Measurements from ENCODE around the gene UVRAG. TPM values are rescaled to one million over a fixed set of nuclear protein-coding genes. Genes with fewer than 3 reads are reported as not detected.
"Not testable (repeated sequence)": the region's sequence is repeated elsewhere in the genome, so short reads cannot be mapped to it uniquely, and the experiment has no call there.

UVRAG gene
- polyA plus RNA-seq, 4 donors, result 15.0 to 21.5 (median 16.4) TPM

DNA sequence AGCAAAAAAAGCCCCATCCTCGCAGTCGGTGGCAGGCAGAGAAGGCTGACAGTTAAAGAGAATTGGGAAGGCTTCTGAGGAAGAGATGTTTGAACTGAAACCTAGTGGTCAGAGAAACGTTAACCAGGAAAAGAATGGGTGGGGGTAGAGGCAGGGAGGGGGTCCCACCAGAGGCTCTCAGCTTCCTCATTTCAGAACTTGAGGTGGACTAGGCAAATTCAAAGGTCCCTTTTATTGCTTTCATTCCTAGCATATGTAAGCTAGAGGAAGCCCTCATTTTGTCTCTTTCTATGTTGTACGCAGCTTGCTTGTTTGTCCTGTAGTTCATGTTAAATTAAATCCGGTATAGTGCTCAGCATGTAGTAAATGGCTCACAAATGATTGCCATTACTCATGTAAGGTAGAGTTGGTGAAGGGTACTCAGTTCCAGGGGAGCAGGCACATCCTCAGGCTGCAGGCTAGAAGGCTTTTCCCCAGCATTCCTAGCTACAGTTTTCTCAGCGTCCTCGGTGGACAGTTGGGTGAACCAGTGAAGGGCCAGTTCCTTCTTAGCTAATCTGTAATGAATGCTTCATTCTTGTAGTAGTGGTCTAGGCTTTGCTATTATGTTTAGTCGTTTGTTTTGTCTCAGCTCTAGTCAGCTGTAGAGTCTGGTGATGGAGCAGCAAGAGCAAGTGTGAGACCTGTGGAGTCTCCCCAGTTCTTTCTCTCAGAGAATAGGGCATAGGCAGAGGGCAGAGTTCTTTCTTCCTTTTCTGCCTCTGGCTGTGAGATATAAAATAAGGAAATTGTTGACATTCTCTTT is 58.6 kb downstream of the UVRAG start:
- no peak for DNase-seq (ENCODE audit: low read depth in 4 of 4, low spot score in 2 of 4)

DNA sequence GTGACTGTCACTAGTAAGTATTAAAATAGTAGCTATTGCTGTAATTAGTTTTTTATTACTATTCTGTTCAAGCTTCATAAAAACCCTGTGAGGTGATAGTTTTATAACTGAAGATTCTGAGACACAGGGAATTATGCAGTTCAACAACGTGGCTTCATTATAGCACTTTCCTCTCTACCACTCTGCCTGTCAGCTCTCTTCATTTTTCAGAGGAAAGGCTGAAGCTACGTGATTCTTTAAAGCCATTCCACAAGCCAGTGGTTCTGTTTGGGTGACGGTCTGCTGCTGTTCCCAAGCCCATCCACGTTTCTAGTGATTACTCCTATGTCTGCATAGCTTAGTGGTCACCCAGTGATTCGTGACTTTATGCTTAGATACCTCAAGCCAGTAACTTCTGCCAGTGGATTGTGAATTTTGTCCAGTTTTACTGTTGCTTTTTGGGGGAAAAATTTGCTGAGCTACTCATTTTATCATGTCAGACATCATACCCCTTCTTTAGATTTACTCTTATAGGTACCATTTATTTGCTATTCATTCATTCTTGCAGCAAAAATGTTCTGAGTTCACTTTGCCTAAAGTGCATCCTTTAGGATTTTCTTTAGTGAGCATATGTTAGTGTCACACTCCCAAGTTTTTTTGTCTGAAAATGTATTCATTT is 59.8 kb downstream of the UVRAG start:
- DNase-seq (ENCODE audit: low read depth in 4 of 4, low spot score in 2 of 4), result no peak

DNA sequence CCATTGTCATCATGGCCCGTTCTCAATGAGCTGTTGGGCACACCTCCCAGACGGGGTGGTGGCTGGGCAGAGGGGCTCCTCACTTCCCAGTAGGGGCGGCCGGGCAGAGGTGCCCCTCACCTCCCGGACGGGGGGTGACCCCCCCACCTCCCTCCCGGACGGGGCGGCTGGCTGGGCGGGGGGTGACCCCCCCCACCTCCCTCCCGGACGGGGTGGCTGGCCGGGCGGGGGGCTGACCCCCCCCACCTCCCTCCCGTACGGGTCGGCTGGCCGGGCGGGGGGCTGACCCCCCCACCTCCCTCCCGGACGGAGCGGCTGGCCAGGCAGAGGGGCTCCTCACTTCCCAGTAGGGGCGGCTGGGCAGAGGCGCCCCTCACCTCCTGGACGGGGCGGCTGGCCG is 62.3 kb downstream of the UVRAG start:
- DNase-seq (ENCODE audit: low read depth in 4 of 4, low spot score in 2 of 4), result not testable (repeated sequence)

DNA sequence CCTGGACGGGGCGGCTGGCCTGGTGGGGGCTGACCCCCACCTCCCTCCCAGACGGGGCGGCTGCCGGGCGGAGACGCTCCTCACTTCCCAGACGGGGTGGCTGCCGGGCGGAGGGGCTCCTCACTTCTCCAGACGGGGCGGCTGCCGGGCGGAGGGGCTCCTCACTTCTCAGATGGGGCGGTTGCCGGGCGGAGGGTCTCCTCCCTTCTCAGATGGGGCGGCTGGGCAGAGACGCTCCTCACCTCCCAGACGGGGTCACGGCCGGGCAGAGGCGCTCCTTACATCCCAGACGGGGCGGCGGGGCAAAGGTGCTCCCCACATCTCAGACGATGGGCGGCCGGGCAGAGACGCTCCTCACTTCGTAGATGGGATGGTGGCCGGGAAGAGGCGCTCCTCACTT is 62.9 kb downstream of the UVRAG start:
- not testable (repeated sequence) for DNase-seq (ENCODE audit: low read depth in 4 of 4, low spot score in 2 of 4)

DNA sequence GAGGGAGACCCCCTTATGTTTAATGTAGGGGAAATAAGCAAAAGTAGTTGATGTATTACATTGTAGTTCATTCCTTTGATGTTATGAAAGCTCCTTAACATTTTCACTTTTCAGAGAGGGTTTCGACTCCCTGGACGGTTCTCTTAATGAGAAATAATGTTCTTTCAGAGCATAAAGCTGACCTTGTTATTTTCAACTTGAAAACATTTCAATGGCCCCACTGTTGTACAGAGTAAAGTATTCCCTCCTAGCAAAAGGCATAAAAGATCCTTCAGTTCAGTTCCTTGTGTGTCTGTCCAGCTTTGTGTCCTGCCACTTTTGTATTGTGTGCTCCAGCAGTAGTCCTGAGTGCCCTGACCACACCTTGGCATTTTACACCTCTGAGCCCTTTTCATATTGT is 63.9 kb downstream of the UVRAG start:
- no peak for DNase-seq (ENCODE audit: low read depth in 4 of 4, low spot score in 2 of 4)

DNA sequence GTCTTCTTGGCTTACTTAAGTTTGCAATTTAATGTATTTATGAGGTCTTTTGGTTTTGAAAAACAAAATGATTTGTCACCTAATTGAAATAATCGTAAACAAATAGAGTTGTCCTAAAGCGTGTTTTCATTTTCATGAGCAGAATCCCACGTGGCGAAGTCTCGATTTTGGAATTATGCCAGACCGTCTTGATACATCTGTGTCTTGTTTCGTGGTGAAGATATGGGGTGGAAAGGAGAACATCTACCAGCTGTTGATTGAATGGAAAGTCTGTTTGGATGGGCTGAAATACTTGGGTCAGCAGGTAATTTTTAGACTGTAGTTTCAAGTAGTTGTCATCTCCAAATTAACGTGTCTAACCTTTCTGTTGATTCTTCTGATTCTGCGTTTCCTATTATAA is 64.7 kb downstream of the UVRAG start:
- no peak for DNase-seq (ENCODE audit: low read depth in 4 of 4, low spot score in 2 of 4)

DNA sequence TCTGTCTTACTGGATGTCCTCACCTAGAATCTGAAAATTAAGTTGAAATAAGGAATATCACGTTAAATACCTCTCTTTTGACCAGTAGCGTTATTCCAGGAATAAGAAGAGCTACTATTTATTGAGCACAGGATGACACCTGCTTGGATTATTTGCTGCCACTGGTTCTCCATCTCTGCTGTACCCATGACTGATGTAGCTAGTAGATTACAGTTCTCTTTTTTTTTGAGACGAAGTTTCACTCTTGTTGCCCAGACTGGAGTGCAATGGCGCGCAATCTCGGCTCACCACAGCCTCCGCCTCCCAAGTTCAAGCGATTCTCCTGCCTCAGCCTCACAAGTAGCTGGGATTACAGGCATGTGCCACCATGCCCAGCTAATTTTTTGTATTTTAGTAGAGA is 65.3 kb downstream of the UVRAG start:
- not testable (repeated sequence) for DNase-seq (ENCODE audit: low read depth in 4 of 4, low spot score in 2 of 4)

DNA sequence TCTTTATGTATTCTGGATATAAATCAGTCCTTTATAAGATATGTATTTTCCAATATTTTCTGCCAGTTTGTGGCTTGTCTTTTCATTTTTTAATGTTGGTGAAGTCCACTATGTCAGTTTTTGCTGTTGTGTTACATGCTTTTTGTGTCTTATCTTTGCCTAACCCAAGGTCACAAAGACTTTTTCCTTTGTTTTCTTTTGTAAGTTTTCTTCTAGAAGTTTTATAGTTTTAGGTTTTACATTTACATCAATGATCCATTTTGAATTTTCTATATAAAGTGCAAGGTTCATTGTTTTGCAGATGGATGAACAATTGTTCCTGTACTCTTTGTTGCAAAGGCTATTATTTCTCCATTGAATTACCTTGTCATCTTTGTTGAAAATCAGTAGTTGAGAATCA is 69.3 kb downstream of the UVRAG start:
- no peak for DNase-seq (ENCODE audit: low read depth in 4 of 4, low spot score in 2 of 4)

DNA sequence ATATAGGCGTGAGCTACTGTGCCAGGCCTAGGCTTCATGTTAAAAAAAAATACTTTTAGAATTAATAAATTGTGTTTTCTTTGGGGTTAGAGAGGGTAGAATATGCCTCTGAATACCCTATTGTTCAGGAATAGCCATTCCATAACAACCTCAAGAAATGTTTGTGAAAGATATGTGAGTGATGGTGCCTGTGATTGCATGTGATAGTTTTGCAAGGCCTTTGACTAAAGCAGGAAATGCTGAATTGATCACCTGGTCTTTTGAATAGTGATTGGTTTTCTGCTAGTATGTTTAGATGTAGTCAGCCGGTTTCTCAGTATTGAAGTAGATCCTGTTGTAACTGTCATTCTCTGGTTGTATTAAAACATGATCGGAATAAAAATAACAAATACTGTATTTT is 73.4 kb downstream of the UVRAG start:
- no peak for DNase-seq (ENCODE audit: low read depth in 4 of 4, low spot score in 2 of 4)

DNA sequence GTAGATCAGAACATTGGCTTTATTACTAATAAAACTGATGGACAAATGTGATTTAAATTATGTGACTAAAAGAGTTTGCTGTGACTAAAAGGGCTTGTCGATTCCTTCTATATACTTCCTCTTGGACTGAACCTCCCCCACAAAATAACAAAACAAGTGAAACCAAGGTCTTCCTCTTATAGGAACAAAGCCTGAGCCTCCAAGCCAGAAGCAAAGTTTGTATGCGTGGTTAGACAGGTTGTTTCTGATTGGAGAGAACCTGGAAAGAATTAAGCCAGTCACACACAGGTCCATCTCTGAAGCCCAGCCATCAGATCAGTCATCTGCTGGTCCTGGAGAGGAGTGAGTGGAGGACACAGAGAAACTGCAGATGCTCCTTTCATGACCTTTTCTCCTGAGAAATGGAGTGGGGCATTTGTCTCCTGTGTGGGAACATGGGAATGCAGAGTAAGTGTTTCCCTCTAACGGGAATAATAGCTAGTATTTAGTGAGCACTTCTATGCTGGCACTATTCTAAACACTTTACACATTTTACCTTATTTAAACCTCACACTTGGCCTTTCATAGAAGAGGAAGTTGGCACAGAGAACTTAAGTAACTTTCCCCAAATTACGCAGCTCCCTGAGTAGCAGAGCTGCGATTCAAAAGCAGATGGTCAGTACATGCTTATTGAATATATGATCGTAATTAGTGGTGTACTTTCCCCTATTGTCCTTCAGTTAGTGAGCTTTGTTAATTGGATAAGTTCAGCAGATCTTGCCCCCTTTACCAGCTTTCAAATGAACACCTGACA is 77.1 kb downstream of the UVRAG start:
- DNase-seq (ENCODE audit: low read depth in 4 of 4, low spot score in 2 of 4), result no peak

DNA sequence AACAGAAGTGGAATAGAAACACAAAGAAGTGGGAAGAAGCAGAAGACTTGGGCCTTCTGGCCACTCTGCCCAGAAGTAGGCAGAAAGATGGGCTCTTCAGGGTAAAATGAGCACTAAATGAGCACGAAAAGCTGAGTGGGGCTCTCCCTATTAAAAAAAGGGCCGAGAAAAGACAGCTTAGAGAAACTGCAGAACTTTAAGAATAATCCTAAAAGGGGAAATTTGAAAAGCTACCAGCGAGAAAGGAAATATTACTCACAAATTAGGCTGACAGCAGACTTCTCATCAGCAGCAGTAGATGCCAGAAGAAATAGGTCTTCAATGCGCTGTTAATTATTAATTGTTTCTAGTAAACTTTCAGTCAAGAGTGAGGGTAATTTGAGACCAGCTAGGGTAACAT is 78.2 kb downstream of the UVRAG start:
- DNase-seq (ENCODE audit: low read depth in 4 of 4, low spot score in 2 of 4), result no peak

DNA sequence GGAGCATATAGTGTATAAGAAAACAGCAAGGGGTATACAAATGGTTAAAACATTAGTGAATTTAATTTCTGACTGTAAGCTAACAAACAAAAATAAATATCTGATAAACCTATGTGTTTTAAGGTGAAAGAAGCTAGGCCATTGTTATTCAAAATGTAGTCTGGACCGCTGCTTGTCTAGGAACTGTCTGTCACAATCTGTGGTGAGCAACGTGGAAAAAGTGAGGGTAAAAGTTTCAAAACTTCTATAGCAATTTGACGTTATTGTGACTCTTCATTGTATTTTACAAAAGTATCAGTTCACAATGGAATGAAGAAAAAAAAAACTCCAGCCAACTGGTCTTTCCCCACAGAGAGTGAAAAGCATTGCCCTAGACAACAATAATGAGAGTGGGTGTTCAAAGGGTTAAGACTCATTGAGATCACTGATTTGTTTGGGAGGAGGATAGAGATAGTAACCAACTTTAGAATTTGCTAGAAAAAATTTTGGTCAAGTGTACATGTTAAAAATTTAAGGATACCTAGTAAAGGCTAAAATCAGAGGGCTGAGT is 79.1 kb downstream of the UVRAG start:
- DNase-seq (ENCODE audit: low read depth in 4 of 4, low spot score in 2 of 4), result no peak

DNA sequence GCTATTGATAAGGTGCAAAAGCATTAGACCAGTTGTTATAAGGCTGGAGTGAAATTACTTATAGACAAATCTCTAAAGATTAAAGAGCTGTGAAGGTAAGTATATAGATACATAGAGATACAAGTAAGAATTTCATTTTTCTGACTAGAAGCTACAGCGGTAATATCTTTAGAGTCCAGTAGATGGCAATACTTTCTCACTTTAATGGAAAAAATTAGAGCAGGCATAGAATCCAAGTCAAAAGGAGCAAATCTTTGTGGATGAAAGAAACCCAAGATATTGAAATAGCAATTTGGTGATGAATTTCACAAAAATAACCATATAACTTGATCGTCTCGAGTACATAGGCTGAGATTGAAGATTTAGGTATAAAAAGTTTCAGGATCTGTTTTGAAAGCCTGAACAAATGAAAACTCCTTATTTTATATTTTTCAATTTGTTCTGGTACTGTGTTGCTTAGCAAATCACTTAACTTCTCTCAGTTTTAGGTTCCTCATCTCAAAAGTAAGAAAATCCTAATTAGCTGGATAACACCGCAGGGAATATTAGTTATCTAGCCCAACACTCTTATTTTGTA is 81.9 kb downstream of the UVRAG start:
- peak in 2 of 4 donors; percentile 4 to 50 for DNase-seq (ENCODE audit: low read depth in 4 of 4, low spot score in 2 of 4)

DNA sequence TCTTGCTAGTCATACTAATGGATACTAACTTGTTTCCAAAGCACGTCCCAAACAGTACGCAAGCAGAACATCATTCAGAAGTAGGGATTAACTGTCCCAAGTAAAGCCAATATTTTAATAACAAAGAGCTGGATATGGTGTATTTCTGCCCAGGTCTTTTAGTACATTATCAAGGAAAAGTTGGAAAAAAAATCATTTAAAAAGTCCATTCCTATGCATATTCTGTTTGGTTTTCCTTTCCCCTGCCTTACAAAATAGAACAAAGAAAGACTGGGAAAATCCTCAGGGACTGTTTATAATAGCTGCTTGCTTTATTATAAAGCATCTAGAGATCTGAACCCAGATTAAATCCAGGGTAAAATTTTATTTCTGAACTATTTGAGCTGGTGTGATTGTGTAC is 83.9 kb downstream of the UVRAG start:
- no peak for DNase-seq (ENCODE audit: low read depth in 4 of 4, low spot score in 2 of 4)

DNA sequence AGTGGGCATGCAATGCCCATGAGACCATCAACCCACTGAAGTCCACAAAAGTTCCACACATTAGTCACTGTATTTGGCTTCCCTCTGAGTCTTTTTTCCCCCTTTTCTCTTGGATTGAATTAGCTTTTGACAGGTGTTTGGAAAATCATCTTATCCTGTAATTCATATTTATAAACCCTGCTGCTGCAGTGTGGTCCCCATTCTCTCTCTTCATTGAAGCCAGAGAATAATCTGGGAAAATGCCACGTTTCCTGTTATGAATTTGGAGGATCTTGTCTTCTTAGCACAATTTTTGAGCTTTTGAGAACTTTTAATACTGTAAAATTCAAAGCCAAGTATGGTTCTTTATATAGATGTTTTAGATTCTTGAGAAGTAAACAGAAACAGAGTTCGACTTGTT is 84.8 kb downstream of the UVRAG start:
- no peak for DNase-seq (ENCODE audit: low read depth in 4 of 4, low spot score in 2 of 4)

DNA sequence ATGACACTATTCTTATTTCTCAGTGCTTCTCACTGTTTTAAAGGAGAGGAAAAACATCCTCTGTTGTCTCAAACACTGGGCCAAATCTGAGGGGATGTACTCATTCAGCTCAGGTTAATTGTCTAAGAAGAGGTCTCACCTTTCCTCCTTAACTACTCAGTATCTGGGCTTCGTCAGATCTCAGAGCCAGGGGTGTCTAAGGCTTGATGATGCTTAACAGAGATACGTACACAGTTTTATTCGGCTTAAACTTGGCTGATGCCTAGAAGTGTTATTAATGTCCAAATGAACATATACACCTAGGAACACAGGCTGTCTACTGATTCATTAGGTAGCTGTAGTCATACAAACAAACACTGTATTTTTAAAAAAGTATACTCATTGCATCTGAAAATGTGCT is 85.8 kb downstream of the UVRAG start:
- no peak for DNase-seq (ENCODE audit: low read depth in 4 of 4, low spot score in 2 of 4)

DNA sequence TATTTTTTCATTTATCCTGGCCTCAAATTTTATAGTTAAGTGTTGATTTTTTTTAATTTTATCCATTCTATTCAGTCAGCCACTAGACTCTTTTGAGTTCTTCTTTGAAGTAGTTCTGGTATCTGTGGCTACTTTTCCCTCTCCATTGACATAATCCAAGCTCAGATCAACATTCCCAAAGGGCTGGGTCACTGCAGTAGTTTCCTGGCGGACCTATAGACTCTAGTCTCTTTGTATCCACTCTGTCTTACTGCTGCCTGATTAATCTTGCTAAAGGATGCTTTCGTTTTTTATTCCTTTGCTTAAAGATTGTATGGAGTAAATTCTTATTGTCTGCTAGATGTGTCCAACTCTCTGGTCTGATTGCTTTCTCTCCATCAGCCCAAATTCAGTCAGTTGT is 87.6 kb downstream of the UVRAG start:
- no peak for DNase-seq (ENCODE audit: low read depth in 4 of 4, low spot score in 2 of 4)

DNA sequence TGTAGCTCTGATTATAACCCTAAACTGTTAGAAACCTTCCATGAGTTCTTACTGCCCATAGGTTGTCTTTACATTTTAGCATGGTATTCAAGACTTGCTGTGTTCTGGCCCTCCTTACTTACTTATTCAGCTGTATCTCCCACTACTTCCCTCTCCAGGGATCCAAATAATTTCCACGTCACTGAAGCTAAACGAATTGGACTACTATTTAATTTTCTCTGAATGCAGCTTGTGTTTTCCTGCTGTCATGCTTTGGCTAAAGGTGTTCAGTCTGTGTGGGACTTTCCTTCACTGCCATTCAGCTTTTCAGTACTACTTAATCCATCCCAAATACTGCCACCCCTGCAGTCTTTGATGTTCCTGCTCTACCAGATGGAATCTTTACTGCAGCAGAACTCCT is 88.3 kb downstream of the UVRAG start:
- DNase-seq (ENCODE audit: low read depth in 4 of 4, low spot score in 2 of 4), result no peak

DNA sequence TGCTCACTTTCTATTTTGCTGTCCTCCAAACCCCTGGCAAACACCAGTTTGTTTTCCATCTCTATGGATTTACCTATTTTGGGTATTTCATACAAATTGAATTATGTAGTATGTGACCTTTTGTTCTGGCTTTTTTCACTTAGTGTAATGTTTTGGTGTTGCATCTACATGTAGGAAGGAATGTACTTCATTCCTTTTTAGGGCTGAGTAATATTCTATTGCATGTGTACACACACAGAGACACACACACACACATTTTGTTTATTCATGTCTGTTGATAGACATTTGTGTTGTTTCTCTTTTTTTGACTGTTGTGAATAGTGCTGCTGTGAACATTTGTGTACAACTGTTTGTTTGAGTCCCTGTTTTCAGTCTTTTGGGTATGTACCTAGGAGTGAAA is 90.4 kb downstream of the UVRAG start:
- DNase-seq (ENCODE audit: low read depth in 4 of 4, low spot score in 2 of 4), result no peak

DNA sequence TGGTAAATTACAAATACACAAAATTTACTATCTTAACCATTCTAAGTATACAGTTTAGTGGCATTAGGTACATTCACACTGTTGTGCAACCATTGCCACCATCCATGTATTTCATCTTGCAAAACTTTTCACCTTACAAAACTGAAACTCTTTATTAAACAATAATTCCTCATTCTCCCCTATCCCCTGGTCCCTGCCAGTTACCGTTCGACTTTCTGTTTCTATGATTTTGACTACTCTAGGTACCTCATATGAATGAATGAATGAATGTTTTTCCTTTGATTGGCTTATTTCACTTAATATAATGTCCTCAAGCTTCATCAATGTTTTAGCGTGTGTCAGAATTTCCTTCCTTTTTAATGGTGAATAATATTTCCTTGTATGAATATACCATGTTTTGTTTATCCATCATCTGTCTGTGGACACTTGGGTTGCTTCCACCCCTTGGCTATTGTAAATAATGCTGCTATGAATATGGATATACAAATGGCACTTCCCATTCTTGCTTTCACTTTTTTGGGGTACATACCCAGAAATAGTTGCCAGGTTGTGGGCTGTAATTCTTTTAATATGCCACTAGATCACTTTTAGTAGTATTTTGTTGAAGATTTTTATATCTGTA is 93.0 kb downstream of the UVRAG start:
- DNase-seq (ENCODE audit: low read depth in 4 of 4, low spot score in 2 of 4), result no peak
